GM18508 (cell line): ENCODE results near the gene SLC12A3.

Source experiments
- ATAC-seq: cut with Tn5 transposase; IDR thresholded peaks from one replicate; pipeline ENCODE4 v1.9.1; 2021; ENCODE audit warnings: moderate number of reproducible peaks; ENCODE audit not compliant: insufficient read depth, unreplicated experiment

The SLC12A3 gene

DNA sequence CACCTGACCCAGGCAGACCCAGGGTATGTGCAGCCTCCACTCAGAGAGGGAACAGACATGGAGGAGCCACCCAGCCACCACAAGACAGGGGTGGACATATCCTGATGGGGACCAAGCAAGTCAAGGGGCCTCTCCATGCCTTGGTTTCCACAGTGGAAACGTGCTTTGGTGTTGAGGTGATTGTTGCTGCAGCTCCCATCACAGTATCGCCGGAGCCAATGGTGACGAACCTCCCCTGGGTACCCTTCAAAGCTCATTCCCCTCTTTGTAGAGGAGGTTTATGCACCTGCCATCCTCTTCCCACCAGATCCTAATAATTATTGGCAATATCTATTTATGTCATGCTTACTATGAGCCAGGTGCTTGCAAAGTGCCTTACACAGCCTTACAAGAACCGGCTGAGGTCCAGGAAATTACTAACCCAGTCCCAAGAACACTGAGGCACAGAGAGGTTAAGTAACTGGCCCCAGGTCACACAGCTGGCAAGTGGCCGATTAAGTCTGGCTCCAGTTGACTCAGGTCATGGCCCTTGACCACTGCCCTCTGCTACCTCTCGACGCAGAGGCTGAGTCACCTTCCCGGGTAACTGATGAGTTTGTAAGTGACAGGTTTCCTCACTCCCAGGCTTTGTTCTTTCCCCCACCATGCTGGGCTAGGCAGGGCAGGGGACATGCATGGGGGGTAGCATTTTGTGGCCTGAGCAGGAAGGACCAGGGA lies 20.6 kb downstream of the SLC12A3 start:
- no peak for ATAC-seq

DNA sequence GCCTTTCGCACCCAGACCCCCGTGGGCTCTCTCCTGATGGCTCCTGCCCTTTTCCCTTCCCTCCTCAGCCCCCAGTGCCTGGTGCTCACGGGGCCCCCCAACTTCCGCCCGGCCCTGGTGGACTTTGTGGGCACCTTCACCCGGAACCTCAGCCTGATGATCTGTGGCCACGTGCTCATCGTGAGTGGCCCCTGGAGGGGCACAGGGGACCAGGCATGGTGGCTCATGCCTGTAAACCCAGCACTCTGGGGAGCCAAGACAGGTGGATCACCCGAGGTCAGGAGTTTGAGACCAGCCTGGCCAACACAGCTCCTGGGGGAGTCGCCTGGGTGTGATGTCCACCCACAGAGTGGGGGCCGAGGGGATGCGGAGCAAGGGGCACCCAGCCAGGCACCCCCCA lies 21.3 kb downstream of the SLC12A3 start:
- ATAC-seq, result no peak

DNA sequence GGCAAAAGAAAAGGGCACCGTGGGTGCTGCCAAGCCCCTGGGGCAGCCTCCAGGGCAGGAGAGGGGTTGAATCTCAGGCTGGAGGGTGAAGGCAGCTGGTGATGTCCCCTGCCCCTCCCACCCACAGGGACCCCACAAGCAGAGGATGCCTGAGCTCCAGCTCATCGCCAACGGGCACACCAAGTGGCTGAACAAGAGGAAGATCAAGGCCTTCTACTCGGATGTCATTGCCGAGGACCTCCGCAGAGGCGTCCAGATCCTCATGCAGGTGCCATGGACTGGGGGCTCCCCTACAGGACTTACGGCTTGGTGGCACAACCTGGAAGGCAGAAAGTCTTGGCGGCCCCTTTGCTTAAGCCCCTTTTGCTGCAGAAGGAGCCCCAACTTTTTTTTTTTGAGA lies 21.8 kb downstream of the SLC12A3 start:
- no peak for ATAC-seq

- peak; percentile 63 for ATAC-seq
Observed at GRCh38 chr16:56888806-56889205, 23.8 kb downstream of the SLC12A3 start.

DNA sequence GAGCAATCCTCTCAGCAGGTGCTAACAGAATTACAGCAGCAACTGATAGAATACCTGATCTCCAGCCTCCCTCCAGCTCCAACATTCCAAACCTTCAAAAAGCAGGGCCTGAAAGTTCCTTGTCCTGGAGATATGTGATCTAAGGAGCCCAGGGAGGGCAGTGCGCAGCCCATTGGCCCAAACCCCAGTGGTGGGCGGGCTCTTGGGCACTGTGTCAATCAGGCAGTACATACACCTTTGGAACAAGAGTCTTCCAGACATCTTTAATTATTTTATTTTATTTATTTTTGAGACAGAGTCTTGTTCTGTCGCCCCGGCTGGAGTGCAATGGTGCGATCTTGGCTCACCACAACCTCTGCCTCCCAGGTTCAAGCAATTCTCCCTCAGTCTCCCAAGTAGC lies 24.2 kb downstream of the SLC12A3 start:
- no peak for ATAC-seq

GRCh38 chr16:56891685-56892084 lies 26.7 kb downstream of the SLC12A3 start:
- no peak for ATAC-seq

DNA sequence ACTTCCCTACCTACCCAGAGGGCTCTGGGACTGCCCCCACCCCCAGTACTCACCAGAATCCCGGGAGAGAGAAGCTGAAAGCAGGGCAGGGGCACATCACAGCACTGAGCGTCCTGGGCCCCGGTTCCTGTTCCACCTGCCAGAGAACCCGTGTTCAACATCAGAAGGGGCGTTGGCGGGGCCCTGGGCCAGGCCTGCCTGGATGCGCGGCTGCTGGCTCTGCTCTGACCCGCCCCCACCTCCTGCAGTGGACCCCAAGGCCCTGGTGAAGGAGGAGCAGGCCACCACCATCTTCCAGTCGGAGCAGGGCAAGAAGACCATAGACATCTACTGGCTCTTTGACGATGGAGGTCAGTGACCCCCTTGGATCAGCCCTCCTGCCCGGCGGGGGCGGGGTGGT lies 27.7 kb downstream of the SLC12A3 start:
- no peak for ATAC-seq

- ATAC-seq, result no peak
Observed at GRCh38 chr16:56894331-56894917, 29.4 kb downstream of the SLC12A3 start.

DNA sequence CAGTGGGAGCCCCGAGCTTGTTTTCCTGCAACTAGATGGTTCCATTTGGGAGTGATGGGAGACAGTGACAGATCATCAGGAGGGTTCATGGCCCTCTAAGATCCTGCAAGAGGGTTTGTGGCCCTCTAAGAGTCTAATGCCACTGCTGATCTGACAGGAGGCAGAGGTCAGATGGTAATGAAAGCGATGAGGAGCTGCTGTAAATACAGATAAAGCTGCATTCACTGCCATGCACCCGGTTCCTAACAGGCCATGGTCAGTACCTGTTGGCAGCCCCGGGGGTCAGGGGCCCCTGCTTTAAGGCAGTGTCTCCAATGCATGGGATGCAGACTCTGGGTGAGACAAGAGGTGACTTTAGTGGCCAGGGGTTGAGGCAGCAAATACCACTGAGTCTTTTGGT lies 30.8 kb downstream of the SLC12A3 start:
- no peak for ATAC-seq

DNA sequence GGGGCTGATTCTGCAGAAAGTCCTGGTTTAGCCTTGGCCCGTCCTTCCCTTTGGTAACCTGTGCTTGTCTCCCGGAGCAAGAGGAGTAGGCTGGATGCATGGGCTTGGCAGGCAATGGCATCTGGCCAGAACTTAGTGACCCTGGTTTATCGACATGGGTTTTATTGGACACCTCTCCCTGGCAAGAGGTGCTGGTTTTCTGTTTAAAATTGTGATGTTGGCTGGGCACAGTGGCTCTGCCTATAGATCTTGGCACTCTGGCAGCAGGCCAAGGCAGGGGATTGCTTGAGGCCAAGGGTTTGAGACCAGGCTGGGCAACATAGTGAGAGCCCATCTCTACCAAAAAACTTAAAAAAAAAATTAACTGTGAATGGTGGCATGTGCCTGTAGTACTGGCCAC lies 31.2 kb downstream of the SLC12A3 start:
- no peak for ATAC-seq

- ATAC-seq, result no peak
Observed at GRCh38 chr16:56897026-56897799, 32.2 kb downstream of the SLC12A3 start.

GRCh38 chr16:56898847-56899246 lies 33.8 kb downstream of the SLC12A3 start:
- ATAC-seq, result no peak

- no peak for ATAC-seq
Observed at GRCh38 chr16:56903866-56904265, 38.9 kb downstream of the SLC12A3 start.

GRCh38 chr16:56907401-56907800 lies 42.4 kb downstream of the SLC12A3 start:
- ATAC-seq, result no peak

DNA sequence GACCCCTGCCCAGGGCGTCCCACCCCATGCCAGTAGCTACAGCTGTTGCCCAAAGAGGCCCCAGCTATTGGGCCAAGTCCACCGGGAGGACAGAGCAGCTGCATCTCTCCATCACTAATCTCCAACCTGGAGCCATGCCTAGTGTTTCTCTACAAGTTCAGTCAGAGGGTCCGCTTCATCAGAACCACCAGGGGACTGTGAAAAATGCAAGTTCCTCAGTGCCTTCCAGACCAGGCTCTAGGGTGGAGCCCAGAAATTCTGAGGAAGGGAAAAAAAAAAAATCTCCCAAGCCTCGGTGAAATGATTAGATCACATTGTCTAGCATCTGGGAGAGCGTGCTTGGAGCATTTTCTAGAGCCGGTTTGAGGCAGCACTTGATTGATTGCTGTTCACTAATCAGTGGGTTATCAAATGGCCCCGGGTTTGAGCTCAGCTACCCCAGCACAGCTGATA lies 44.5 kb downstream of the SLC12A3 start:
- no peak for ATAC-seq

DNA sequence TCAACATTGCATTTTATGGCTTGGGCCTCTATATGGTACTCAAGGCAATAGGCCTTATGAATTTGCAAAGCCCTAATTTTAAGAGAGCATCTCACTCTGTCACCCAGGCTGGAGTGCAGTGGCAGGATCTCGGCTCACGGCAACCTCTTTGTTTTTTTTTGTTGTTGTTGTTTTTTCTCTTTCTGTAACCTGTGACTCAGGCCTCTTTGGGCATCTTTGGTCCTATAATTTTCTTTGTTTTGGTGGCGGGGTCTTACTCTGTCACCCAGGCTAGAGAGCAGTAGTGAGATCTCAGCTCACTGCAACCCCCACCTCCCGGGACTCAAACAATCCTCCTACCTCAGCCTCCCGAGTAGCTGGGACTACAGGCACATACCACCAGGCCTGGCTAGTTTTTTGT lies 45.1 kb downstream of the SLC12A3 start:
- no peak for ATAC-seq

- no peak for ATAC-seq
Observed at GRCh38 chr16:56910654-56911539, 45.9 kb downstream of the SLC12A3 start.

- no peak for ATAC-seq
Observed at GRCh38 chr16:56911771-56912571, 47.0 kb downstream of the SLC12A3 start.
